ENCODE measurements around the gene PTH2R.
"Not testable (repeated sequence)": the region's sequence is repeated elsewhere in the genome, so short reads cannot be mapped to it uniquely, and the experiment has no call there.

PTH2R gene

DNA sequence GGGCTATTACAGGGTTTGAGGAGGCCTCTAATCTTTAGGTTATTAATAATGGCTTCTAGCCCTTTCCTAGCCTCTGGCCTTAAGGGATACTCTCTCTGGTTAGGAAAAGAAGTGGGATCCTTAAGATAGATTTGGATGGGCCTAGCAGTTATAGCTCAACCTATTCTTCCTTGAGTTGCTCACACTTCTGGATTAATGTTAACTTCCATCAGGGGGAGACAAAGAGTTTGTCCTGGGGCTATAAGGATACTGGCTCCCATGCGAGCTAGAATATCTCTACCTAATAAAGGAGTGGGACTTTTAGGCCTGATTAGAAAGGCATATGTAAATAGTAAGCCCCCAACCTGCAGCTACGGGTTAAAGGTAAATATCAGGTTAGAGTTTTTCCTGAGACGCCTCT, 14.3 kb upstream of the PTH2R start:
- no peak for DNase-seq

DNA sequence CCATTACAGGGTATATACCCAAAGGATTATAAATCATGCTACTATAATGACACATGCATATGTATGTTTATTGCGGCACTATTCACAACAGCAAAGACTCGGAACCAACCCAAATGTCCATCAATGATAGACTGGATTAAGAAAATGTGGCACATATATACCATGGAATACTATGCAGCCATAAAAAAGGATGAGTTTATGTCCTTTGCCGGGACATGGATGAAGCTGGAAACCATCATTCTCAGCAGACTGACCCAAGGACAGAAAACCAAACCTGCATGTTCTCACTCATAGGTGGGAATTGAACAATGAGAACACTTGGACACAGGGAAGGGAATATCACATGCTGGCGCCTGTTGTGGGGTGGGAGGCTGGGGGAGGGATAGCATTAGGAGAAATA, 9.8 kb upstream of the PTH2R start:
- DNase-seq: not testable (repeated sequence)

DNA sequence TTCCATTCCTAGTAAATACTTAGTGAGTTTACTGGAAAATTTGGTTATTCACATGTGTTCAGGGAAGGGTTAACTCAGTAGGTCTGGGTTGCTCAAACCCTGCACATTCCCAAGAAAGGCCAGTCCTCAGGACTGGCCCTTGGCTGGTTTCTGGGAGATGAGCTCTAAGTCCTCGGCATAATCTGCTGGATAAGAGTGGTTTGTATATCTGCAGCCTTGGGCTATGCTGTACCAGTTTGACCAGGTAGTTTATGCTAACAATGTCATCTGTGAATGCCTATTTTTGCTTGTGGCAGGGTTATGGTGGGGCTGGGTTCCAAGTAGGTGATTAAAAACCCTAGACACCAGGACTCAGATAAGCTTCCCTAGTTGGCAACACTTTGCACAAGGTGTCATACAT, 7.4 kb upstream of the PTH2R start:
- no peak for DNase-seq

DNA sequence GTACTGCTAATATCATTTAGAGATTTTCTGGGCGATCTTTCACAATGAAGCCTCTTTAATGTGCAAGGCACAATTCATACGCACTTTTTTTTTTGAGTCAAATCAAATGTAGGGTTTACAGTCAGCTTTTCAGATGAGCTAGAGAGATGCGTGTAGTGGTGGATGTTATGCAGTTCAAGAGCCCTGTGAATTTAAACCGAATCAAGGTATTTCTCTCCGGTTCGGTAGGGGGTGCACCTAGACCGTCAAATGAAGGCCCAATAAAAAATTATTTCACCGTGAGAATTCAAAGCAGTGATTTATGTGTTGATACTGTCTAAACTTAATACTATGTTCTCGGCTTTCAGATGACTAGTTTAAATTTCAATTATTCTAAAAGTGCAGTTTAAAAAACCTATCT, 1.1 kb downstream of the PTH2R start:
- DNase-seq: peak; percentile 55 to 58

DNA sequence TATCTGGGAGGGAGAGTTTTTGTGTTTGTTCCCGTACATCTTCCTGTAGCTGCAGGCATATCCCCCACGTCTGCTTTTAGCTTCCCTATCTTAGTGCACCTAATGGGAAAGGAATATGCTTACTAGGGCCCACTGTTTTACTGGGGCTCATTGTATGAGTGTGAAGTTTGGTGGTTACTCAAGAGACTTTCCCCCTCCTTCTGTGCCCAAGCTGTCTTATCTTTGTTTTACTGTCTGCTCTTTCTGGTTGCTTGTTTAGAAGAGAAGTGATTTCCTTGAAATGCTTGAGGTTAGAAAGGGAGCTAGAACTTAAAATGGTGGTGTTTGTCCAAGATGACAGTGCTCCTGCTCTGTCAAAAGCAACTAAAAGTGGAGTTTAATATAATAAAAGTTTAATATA, 7.3 kb downstream of the PTH2R start:
- DNase-seq: no peak

DNA sequence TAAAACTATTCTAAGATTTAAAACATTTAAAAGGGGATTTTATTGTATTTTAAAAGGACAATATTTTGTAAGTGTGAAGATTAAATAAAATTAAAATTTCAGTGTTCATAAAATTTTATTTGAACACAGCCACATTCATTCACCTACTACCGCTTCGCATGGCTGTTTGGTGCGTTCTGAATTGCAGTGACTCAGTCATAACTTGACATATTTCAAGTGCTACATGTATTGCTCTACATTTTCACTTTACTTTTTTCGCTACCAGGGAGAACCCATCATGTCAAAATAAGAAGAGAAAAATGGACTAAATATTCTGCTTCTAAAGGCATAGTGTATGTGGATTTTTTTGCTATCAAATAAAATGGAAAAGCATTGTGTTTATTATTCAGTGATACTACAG, 8.7 kb downstream of the PTH2R start:
- no peak for DNase-seq

DNA sequence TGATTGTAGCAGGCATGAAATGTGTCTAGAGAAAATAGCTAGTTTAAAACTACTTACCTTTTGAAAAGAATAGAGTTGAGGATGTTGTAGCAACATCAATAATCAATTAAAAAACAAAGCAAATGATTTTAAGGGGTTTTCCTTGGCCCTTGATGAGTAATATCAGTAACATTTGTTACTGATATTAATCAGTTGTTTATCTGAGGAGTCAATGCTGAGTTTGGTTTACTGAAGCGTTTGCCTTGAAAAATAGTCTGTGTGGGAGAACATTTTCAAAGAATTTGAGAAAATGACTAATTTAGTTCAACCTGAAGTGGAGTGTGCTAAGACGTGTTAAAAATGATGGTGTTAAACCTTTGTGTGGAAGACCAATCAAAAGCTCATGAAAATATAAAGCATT, 9.3 kb downstream of the PTH2R start:
- no peak for DNase-seq

DNA sequence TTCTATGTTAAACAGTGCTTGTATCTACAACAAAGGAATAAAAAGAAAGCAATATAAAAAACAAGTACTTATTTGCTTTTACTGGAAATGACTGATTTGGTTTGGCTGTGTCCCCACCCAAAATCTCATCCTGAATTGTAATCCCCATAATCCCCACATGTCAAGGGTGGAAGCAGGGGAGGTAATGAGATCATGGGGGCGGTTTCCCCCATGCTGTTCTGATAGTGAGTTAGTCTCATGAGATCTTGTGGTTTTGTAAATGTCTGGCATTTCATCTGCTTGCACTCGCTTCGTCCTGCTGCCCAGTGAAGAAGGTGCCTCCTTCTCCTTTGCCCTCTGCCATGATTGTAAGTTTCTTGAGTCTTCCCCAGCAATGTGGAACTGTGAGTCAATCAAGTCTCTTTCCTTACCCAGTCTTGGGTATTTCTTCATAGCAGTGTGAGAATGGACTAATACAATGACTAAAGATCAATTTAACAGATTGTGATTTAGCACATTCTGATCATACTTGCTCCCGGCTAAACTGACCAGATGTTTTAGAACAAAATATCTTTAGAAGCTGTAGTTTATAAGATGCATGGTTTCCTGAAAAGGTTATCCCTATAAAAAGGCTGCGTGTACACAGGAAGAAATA, 19.9 kb downstream of the PTH2R start:
- no peak for DNase-seq

DNA sequence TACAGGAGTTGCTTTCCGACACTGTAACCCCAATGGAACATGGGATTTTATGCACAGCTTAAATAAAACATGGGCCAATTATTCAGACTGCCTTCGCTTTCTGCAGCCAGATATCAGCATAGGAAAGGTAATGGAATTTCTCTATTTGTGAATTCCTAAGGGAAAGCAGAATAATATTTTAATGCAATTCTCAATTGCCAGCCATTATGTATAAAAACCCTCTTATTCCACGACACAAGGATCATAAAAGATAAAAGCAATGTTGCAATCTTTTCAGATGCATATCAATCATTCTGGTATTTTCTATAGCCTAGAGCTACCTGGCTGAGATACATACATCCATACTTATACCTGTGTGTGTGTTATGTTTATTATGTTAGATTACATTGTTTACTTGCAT, 31.2 kb downstream of the PTH2R start:
- no peak for DNase-seq

DNA sequence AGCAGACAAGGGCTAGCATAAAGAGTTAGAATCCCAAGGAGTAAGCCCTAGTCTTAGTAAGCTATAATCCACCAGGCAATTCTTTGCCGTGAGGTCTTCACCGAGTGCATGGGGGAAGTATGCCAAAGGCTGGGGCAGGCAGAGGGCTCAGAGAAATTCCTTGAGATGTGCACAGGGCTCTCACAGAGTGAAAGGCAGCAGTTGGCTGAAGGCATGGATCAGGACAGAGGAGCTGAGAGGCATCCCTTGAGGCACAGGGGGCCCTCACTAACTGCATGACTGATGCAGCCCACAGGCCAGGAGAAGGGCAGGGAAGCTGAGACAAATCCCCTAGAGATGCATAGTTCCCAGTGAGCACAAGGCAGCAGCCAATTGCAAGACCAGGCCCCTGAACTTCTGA, 34.1 kb downstream of the PTH2R start:
- no peak for DNase-seq

DNA sequence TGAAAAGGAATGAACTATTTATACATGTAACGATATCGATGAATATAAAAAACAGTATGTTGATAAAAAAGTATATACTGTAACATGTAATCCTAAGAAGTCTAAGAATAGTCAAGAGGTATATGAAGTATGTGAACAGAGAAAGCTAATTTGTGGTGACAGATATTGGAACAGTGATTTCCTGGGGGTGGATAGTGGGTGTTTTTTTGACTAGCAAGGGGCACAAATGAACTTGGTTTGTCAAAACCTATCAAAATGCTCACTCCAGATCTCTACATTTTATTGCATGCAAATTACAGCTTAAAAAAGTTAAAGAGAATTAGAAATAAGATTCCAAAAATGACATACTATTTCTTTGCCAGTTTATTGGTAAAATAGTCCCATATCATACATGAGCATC, 35.4 kb downstream of the PTH2R start:
- no peak for DNase-seq

DNA sequence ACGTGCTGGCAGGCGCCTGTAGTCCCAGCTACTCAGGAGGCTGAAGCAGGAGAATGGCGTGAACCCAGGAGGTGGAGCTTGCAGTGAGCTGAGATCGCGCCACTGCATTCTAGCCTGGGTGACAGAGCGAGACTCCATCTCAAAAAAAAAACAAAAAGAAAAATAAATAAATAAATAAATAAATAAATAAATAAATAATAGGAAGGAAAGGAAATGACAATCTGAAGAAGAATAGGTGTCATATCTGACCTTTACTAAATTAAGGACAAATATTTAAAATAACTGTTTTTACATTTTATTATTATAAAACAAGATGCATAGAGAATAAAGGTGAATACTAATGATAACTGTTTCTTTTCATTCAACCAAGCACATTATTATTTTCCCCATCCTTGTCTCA, 40.9 kb downstream of the PTH2R start:
- DNase-seq: not testable (repeated sequence)

DNA sequence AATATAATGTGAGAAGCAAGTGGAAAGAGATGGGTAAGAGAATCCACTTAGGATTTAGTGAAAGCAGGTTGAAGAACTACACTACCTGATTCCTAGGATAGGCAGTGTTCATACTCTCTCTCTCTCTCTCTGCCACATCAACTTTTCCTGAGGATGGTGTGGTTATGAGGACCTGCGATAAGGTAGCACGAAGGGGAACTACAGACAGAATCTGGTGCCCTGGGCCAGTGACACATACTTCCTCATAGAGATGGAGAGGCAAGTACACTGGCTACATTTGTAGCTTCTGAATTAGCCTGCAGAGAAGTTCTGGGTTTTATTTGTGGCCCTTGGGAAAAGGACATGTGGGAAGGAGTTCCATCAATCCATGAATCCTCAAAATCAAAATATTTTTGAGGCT, 44.5 kb downstream of the PTH2R start:
- DNase-seq: no peak

DNA sequence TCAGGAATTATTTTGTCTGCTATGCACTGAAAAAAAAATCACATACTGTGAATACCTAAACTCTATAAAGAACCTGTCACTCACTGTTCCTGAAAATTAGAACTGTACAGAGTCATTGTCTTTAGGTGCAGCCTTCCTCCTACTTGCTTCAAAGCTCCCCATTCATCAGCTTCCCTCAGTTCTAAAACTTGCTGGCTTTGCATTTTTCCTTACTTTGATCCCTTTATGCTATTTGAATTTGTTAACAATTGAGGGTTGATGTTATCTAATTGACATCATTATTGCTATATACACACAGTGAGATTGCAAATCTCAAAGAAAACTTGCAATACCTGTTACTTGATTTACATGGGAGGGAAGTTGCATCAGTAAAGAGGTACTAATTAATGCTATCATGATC, 48.3 kb downstream of the PTH2R start:
- no peak for DNase-seq

DNA sequence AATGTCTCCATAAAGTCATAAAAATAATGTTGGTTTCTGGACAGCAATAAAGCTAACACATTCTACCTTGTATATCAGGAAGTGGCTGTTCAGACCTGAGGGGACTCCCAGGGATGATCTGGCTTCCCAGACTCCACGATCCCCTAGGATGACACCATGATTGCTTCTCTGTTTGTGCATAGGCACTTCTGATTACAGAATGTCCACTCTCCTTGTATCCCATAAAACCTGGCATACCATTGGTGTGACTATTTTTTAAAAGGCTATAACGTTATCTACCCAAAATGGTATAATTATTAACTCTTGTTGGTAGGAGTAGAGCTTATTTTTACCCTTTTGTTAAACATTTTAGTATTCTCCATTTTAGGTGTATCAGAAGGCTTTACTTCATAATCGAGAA, 57.1 kb downstream of the PTH2R start:
- DNase-seq: no peak

DNA sequence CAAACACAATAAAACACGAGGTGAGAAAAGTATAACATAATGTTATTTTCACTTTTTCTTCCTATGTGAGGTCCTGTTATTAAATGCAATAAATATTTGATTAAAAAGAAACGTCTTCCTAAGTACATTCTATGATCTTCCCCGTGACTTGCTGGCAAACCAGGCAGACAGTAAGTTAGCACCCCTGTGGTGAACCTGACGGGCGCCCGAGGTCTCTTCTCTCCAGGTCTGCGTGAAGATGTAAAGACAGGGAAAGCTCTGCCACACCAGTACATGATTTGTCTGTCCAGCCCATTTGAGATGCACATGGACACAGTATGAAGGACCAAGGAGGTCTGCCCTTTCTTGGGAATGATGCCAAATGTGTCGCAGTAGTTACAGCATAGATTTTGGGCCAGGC, 57.6 kb downstream of the PTH2R start:
- DNase-seq: no peak

DNA sequence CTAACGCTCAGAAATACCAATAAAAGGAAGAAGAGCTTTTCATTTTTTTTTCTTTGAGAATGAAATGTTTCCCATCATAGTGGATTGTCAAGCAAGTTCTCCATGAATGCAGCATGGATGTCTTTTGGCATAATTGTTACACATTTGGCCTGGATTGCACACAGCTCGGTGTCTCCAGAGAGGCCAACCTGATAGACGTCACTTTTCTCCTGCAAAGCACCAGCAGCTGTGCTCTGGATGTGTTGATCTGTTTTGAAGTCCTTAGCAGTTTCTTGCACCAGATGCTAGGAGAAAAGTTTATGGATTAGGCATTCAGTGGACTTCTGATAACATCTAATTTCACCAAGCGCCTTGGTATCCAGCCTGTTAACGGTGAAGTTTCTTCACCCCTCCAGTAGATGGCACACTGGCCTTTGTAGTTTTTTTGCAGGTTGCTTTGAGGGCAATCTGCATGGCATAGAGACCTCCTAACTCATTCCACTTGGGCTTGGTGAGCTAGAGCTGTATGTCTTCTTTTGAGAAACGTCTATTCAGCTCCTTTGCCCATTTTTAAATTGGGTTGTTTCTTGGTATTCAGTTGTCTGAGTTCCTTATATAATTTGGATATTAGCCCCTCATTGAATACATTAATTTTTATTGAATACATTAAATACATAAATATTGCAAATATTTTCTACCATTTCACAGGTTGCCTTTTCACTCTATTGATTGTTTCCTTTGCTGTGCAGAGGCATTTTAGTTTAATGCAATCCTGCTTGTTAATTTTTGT, 59.7 kb downstream of the PTH2R start:
- DNase-seq: peak; percentile 75 to 79

DNA sequence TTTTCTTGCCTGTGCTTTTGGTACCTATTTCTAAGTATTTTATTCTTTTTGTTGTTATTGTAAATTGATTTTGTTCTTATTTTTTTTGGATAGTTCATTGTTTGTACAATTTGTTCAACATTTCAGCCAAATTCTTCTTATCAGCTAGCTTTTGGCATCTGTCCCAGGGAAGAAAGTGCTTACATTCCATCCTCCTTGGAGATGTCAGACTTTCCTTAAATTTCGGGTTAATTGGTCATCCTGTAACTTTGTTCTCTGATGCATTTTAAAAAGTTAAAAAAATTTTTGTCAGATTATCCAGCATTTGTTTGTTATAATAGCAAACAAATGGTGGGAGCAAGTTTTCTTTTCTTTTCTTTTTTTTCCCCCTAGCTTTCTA, 60.3 kb downstream of the PTH2R start:
- no peak for DNase-seq

DNA sequence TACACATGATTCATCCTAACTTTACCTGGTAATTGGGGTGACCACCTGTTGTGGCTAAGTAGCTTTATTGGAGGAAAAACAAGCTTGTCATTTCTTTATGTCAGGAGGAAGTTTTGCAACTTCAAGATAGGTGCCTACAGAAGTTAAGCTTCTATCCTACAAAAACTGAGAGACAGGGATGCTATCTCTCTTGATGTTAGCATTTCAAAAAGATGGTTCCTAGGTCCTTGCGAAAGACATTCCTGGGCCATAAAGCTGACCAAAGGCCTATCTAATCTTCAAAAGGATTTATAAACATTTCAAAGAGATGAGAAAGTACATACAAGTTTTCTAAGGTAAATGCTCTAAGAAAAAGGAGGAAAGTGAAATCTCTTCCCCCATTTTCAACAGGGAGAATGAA, 61.0 kb downstream of the PTH2R start:
- no peak for DNase-seq

DNA sequence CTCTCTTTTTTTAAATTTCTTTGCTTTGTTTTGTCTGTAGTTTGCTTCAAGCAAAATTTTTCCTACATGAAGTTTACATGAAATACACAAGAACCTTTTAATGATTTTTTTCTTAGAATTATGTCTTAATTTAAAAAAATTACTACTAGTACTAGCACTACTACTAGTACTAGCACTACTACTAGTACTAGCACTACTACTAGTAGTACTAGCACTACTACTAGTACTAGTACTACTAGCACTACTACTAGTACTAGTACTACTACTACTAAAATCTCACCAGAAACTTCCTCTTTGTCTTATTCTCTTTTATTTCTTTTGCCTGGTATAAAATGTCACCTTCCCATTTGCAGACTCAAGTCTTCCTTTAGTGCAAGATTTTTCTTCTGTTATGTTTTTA, 71.1 kb downstream of the PTH2R start:
- DNase-seq: no peak

DNA sequence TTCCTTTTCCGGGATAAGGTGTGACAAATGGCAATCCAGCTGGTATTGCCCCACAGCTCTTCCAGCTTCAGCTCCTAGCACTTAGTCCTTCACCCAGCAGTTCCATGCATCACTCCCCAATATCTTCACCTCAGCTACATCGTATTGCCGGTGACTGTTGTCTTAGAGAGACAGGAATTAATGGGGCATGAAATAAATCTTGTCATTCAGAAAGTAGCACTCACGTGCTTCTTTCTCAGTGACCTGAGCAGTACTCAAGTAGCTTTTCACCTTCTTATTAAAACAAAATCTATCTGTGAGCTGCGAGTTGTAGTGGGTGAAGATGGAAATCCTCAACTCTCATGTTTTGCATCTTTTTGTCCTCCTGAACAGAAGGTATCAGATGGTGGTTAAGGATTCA, 72.8 kb downstream of the PTH2R start:
- no peak for DNase-seq

DNA sequence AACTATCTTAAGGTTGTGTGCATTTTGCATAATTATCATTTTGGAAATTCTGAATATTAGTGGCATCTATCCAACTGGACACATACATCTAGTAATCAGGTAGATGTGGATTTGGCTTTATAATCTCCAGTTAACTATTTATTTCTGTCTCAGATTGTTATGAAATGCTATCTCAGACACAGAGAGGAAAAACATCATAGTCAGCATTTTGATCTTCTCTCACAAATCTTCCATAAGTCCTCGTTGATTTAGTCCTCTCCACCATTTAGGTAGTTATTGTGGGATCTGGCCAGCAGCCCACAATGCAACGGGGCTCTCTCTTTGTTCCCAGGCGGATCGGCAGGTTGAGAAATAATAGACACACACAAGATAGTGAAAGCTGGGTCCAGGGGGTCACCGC, 75.4 kb downstream of the PTH2R start:
- DNase-seq: not testable (repeated sequence)

DNA sequence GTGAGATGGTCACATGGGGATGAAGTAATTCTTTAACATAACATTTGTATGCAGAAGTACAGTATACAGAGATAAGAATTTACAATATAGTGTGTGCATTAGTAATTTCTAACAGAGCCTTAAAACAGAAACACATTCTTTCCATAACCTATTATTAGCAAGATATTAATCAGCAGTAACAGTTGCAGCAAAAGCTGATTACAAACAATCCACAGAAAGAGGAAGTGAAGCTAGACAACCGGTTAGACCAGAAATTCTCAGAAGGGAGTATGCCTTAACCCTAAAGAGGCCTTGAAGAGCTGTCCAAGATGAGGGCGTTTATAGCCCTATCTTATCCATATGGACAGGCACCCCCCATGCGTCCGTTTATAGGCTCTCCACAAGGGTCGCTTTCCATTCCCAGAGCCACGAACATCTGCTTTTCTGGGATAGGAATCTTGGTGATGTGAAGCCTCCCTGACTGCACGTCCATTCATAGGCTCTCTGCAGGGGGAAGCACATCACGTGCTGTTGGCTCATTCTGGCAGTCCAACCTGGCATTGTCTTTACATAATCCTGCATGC, 75.9 kb downstream of the PTH2R start:
- DNase-seq: not testable (repeated sequence)

DNA sequence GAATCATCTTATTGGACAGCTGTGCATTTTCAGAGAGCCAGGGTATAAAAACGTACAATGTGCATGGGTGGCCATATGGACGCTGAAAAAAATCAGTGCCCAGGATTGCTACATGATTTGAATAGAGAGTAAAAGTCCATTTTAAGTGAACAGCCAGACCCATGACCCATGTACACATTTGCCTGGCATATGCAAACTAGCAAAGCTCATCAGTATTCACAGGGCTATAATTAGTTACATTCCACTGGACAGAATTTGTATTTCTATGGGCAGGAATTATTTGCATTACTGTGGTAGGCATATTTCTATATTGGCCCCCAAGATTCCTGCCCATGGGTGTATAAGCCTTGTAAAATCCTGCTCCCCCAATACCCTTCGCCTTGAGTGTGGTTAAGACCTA, 78.8 kb downstream of the PTH2R start:
- DNase-seq: no peak
